GM12864 (cell line): ENCODE results near the gene MOB3A.

Experiments used
- DNase-seq: peaks from one replicate; pipeline ENCODE4 v3.0.0-alpha.2; 2011; ENCODE audit warnings: low read depth
- H3K4me3 ChIP-seq: 2 replicates; pipeline ENCODE4 v1.5.1; 2011; ENCODE audit warnings: mild to moderate bottlenecking, low read depth, low read length, control low read depth
- CTCF ChIP-seq: IDR thresholded peaks from 2 replicates; pipeline ENCODE4 v1.5.1; 2011; ENCODE audit warnings: low read depth, mild to moderate bottlenecking, moderate library complexity, low read length, control low read depth, inconsistent platforms; ENCODE audit errors: missing control alignments

Gene MOB3A

GRCh38 chr19:2033825-2034159, 62.3 kb downstream of the MOB3A start:
- no peak overlapping the region for H3K4me3 ChIP-seq
- no peak for DNase-seq
- TF ChIP-seq CTCF: no peak

- TF ChIP-seq CTCF: no peak
- H3K4me3 ChIP-seq: no peak overlapping the region
- DNase-seq: no peak
These were observed 62.9 kb downstream of the MOB3A start for GRCh38 chr19:2033115-2033824.

GRCh38 chr19:2032296-2032941, 63.7 kb downstream of the MOB3A start:
- no peak overlapping the region for H3K4me3 ChIP-seq
- TF ChIP-seq CTCF: no peak
- no peak for DNase-seq

- TF ChIP-seq CTCF: no peak
- no peak for DNase-seq
- no peak overlapping the region for H3K4me3 ChIP-seq
These were observed 68.8 kb downstream of the MOB3A start for GRCh38 chr19:2027361-2027760.

- TF ChIP-seq CTCF: no peak
- H3K4me3 ChIP-seq: no peak overlapping the region
- DNase-seq: no peak
These were observed 69.4 kb downstream of the MOB3A start for GRCh38 chr19:2026770-2027169.

GRCh38 chr19:2022289-2022688, 73.8 kb downstream of the MOB3A start:
- H3K4me3 ChIP-seq: no peak overlapping the region
- no peak for DNase-seq
- no peak for TF ChIP-seq CTCF
